DOHH2 (cell line): ENCODE results near the gene ZMAT3.
"Not testable (repeated sequence)": the region's sequence is repeated elsewhere in the genome, so short reads cannot be mapped to it uniquely, and the experiment has no call there.

Experiments used
- H3F3A ChIP-seq: fragments of 200-600 bp; sonication (generic), shearing (Covaris generic); 2 replicates; pipeline ENCODE4 v1.6.0; 2016; ENCODE audit warnings: antibody characterized with exemption, mild to moderate bottlenecking; ENCODE audit not compliant: control insufficient read depth, insufficient read depth
- H3K27ac ChIP-seq: fragments of 200-600 bp; sonication (generic); 2 replicates; pipeline ENCODE4 v1.5.1; 2014; ENCODE audit warnings: low read depth, mild to moderate bottlenecking, low read length, moderate library complexity
- H3K27me3 ChIP-seq: fragments of 200-600 bp; sonication (generic); 2 replicates; pipeline ENCODE4 v1.6.1; 2014; ENCODE audit warnings: mild to moderate bottlenecking, low read length, mixed read lengths; ENCODE audit not compliant: control insufficient read depth
- H3K36me3 ChIP-seq: fragments of 200-600 bp; sonication (generic); 2 replicates; pipeline ENCODE4 v1.6.1; 2014; ENCODE audit warnings: mild to moderate bottlenecking, low read length, moderate library complexity, mixed read lengths; ENCODE audit not compliant: control insufficient read depth
- H3K4me1 ChIP-seq: fragments of 200-600 bp; sonication (generic); 2 replicates; pipeline ENCODE4 v1.6.1; 2014; ENCODE audit warnings: mild to moderate bottlenecking, low read length, mixed read lengths; ENCODE audit not compliant: control insufficient read depth
- H3K4me2 ChIP-seq: fragments of 200-600 bp; sonication (generic); 2 replicates; pipeline ENCODE4 v1.6.0; 2014; ENCODE audit warnings: mild to moderate bottlenecking, low read length, moderate library complexity
- H3K4me3 ChIP-seq: fragments of 200-600 bp; sonication (generic); 2 replicates; pipeline ENCODE4 v1.5.1; 2014; ENCODE audit warnings: mild to moderate bottlenecking, low read length, mixed read lengths
- H3K79me2 ChIP-seq: fragments of 200-600 bp; sonication (generic); 2 replicates; pipeline ENCODE4 v1.6.1; 2014; ENCODE audit warnings: mild to moderate bottlenecking, low read length, mixed read lengths; ENCODE audit not compliant: control insufficient read depth
- H3K9me2 ChIP-seq: fragments of 200-600 bp; sonication (generic); replicated peaks from 2 replicates; pipeline ENCODE4 v1.6.1; 2014; ENCODE audit warnings: mild to moderate bottlenecking, low read length, mixed read lengths; ENCODE audit not compliant: control insufficient read depth
- H3K9me3 ChIP-seq: fragments of 200-600 bp; sonication (generic); 2 replicates; pipeline ENCODE4 v1.6.1; 2014; ENCODE audit warnings: antibody characterized with exemption, low read length, mixed read lengths; ENCODE audit not compliant: control insufficient read depth, insufficient read depth
- H4K20me1 ChIP-seq: fragments of 200-600 bp; sonication (generic); 2 replicates; pipeline ENCODE4 v1.6.0; 2014; ENCODE audit warnings: low read depth, mild to moderate bottlenecking, antibody characterized with exemption, low read length, moderate library complexity; ENCODE audit not compliant: control insufficient read depth, insufficient read depth
- EZH2phosphoT487 ChIP-seq: fragments of 200-600 bp; sonication (generic); IDR thresholded peaks from 2 replicates; pipeline ENCODE4 v1.6.1; 2017; ENCODE audit warnings: borderline replicate concordance, mild to moderate bottlenecking, antibody characterized with exemption, low read length, moderate library complexity, mixed read lengths
- TF ChIP-seq, protein P1 (sequence below): fragments of 200-600 bp; sonication (generic); IDR thresholded peaks from one replicate; pipeline ENCODE4 v1.5.1; 2014; ENCODE audit warnings: antibody characterized with exemption, mild to moderate bottlenecking, low read depth, low read length; ENCODE audit not compliant: poor library complexity, severe bottlenecking

ZMAT3 gene

DNA sequence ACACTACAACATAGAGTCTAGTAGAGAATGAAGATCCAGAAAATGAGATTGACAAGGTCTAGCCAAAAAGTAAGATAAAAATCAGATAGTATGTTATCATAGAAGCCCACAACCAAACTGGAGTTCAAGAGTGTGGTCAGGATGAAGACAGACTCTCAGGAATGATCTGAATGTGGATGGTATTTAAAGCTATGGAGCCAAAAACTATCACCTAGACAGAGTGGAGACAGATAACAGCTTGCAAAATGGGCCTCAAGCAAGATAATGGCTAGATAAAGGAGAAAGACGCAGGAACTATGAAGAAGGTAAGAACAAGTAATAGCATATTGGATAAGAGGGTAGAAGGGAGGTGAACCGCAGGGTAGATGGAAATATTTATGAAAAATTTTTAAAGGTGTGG lies 35.4 kb downstream of the ZMAT3 start:
- Histone ChIP-seq H3F3A (no peaks in the 10 kb centered on the region), H3K27me3 (no peaks in the 10 kb centered on the region), H3K27ac (no peak overlapping the region), H3K4me2 (no peak overlapping the region), H4K20me1 (no peaks in the 10 kb centered on the region), H3K4me3 (no peak overlapping the region), H3K4me1 (no peaks in the 10 kb centered on the region), H3K9me3 (no peaks in the 10 kb centered on the region), H3K79me2 (peaks cover 39% of the 10 kb centered on the region), H3K36me3 (no peaks in the 10 kb centered on the region; the same call in 1 of the 2 replicates), H3K9me2 (no peaks in the 10 kb centered on the region)
- TF ChIP-seq EZH2phosphoT487, result no peak
- TF ChIP-seq, protein P1, sequence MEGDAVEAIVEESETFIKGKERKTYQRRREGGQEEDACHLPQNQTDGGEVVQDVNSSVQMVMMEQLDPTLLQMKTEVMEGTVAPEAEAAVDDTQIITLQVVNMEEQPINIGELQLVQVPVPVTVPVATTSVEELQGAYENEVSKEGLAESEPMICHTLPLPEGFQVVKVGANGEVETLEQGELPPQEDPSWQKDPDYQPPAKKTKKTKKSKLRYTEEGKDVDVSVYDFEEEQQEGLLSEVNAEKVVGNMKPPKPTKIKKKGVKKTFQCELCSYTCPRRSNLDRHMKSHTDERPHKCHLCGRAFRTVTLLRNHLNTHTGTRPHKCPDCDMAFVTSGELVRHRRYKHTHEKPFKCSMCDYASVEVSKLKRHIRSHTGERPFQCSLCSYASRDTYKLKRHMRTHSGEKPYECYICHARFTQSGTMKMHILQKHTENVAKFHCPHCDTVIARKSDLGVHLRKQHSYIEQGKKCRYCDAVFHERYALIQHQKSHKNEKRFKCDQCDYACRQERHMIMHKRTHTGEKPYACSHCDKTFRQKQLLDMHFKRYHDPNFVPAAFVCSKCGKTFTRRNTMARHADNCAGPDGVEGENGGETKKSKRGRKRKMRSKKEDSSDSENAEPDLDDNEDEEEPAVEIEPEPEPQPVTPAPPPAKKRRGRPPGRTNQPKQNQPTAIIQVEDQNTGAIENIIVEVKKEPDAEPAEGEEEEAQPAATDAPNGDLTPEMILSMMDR, result no peak

DNA sequence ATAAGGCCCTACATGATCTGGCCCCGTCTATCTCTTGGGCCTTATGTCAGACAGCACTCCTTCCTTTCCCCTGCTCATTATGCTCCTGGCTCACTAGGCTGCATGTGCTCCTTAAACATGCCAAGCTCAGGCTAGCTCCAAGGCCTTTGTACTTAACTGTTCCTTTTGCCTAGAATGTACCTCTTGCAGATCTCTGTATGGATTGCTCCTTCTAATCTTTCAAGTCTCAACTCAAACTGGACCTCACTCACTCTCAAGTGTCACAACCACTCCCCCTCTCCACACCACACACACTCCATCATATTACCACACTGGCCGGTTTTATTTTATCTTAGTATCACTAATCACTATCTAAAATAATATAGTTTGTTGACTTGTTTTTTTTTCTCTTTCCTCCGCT lies 36.4 kb downstream of the ZMAT3 start:
- no peak for TF ChIP-seq EZH2phosphoT487
- TF ChIP-seq, protein P1, result no peak
- H3F3A ChIP-seq, result no peaks in the 10 kb centered on the region
- H3K4me2 ChIP-seq, result no peak overlapping the region
- peaks cover 37% of the 10 kb centered on the region for H3K79me2 ChIP-seq
- no peaks in the 10 kb centered on the region; the same call in 1 of the 2 replicates for H3K36me3 ChIP-seq
- no peaks in the 10 kb centered on the region for H3K9me3 ChIP-seq
- no peaks in the 10 kb centered on the region for H3K27me3 ChIP-seq
- H3K4me3 ChIP-seq, result no peak overlapping the region
- H3K27ac ChIP-seq, result no peak overlapping the region
- H3K9me2 ChIP-seq, result no peaks in the 10 kb centered on the region
- H3K4me1 ChIP-seq, result no peaks in the 10 kb centered on the region
- no peaks in the 10 kb centered on the region for H4K20me1 ChIP-seq

DNA sequence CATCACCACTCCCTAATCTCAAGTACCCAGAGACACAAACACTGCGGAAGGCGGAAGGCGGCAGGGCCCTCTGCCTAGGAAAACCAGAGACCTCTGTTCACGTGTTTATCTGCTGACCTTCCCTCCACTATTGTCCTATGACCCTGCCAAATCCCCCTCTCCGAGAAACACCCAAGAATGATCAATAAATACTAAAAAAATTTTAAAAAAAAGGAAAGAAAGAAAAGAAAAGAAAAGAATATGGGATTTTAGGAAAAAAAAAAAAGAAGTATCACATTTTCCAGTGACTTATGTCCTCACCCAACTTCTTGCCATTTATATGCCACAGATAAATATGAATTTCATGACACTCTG lies 38.3 kb downstream of the ZMAT3 start:
- H3F3A ChIP-seq, H3K4me3 ChIP-seq, H3K27me3 ChIP-seq, H3K27ac ChIP-seq, H3K36me3 ChIP-seq, H3K9me2 ChIP-seq, H3K4me2 ChIP-seq, H4K20me1 ChIP-seq, H3K4me1 ChIP-seq, H3K9me3 ChIP-seq: not testable (repeated sequence)
- peaks cover 37% of the 10 kb centered on the region for H3K79me2 ChIP-seq

DNA sequence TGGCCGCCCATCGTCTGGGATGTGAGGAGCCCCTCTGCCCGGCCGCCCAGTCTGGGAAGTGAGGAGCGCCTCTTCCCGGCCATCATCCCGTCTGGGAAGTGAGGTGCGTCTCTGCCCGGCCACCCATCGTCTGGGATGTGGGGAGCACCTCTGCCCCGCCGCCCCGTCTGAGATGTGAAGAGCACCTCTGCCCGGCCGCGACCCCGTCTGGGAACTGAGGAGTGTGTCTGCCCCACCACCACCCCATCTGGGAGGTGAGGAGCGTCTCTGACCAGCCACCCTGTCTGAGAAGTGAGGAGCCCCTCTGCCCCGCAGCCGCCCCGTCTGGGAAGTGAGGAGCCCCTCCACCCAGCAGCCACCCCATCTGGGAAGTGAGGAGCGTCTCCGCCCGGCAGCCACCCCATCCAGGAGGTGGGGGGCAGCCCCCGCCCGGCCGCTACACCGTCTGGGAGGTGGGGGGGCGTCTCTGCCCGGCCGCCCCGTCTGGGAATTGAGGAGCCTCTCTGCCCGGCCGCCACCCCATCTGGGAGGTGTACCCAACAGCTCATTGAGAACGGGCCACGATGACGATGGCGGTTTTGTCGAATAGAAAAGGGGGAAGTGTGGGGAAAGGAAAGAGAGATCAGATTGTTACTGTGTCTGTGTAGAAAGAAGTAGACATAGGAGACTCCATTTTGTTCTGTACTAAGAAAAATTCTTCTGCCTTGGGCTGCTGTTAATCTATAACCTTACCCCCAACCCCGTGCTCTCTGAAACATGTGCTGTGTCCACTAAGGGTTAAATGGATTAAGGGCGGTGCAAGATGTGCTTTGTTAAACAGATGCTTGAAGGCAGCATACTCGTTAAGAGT lies 38.9 kb downstream of the ZMAT3 start:
- not testable (repeated sequence) for H3K27ac ChIP-seq, H4K20me1 ChIP-seq, H3K9me3 ChIP-seq, H3K9me2 ChIP-seq, H3K4me3 ChIP-seq, H3K4me1 ChIP-seq, H3F3A ChIP-seq, H3K4me2 ChIP-seq, H3K36me3 ChIP-seq, H3K27me3 ChIP-seq
- H3K79me2 ChIP-seq, result peaks cover 33% of the 10 kb centered on the region
